Left ventricle myocardium inferior (tissue), 1 donor: ENCODE measurements around the gene APOBEC3B. TPM values are rescaled to one million over a fixed set of nuclear protein-coding genes. Genes with fewer than 3 reads are reported as not detected.
"Not testable (repeated sequence)": the region's sequence is repeated elsewhere in the genome, so short reads cannot be mapped to it uniquely, and the experiment has no call there.

Experiments used
- DNase-seq: peaks from one replicate; pipeline ENCODE4 v3.0.0-alpha.2; 2020
- H3K27ac ChIP-seq: fragments of 200-600 bp; replicated peaks from 2 replicates; pipeline ENCODE4 v1.8.0; 2021
- H3K27me3 ChIP-seq: fragments of 200-600 bp; 2 replicates; pipeline ENCODE4 v1.8.0; 2021; ENCODE audit warnings: low read depth
- H3K36me3 ChIP-seq: fragments of 200-600 bp; 2 replicates; pipeline ENCODE4 v1.8.0; 2021
- H3K4me1 ChIP-seq: fragments of 200-600 bp; 2 replicates; pipeline ENCODE4 v1.8.0; 2021
- H3K4me3 ChIP-seq: fragments of 200-600 bp; 2 replicates; pipeline ENCODE4 v1.8.0; 2021; ENCODE audit warnings: mild to moderate bottlenecking, moderate library complexity
- H3K9me3 ChIP-seq: fragments of 200-600 bp; replicated peaks from 2 replicates; pipeline ENCODE4 v1.8.0; 2021
- intact Hi-C: fragments of 100-400 bp; cut with micrococcal nuclease; formaldehyde crosslinking; loops from one replicate; pipeline ENCODE4 v1.11.0; 2022
- total RNA-seq: library from RNA; stranded (reverse); fragmentation: NEBNext Ultra II Directional; extraction: Animal tissue kit (Norgen Biotek cat#: 25700); gene quantifications from one replicate; pipeline ENCODE4 v1.2.1, GENCODE V29; 2021
- TF ChIP-seq, protein P1 (sequence below): fragments of 200-600 bp; IDR thresholded peaks from 2 replicates; pipeline ENCODE4 v1.8.0; 2021; ENCODE audit warnings: antibody characterized with exemption, mild to moderate bottlenecking, borderline replicate concordance
- donor health status: DM: no; HTN: yes; CAD: no; lungs with severe emphysema.

APOBEC3B gene
- total RNA-seq, 1 donor from 2014 or later: 0.52 TPM

DNA sequence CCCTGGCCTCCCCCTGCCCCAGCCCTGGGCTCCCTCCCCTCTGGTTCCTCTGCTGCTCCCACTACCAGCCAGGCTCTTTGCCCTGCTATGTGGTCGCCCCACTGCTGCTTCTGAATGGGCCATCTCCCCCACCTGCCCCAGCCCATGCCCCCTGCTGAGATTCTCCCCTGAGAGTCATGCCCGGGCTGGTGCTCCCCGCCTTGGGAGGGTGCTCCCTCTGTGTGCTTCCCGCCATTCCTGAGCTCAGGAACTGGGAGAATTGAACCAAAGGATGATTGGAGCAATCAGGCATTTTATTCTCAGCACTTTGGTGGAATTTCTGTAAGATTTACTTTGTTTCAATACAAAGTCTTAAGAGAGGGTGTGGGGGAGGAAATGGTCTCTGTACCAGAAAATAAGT is 45.6 kb downstream of the APOBEC3B start:
- DNase-seq: no peak
- Histone ChIP-seq H3K36me3 (no peaks in the 10 kb centered on the region), H3K4me1 (no peaks in the 10 kb centered on the region), H3K4me3 (no peak overlapping the region), H3K9me3 (no peaks in the 10 kb centered on the region), H3K27ac (no peak overlapping the region), H3K27me3 (no peaks in the 10 kb centered on the region)
- TF ChIP-seq, protein P1, sequence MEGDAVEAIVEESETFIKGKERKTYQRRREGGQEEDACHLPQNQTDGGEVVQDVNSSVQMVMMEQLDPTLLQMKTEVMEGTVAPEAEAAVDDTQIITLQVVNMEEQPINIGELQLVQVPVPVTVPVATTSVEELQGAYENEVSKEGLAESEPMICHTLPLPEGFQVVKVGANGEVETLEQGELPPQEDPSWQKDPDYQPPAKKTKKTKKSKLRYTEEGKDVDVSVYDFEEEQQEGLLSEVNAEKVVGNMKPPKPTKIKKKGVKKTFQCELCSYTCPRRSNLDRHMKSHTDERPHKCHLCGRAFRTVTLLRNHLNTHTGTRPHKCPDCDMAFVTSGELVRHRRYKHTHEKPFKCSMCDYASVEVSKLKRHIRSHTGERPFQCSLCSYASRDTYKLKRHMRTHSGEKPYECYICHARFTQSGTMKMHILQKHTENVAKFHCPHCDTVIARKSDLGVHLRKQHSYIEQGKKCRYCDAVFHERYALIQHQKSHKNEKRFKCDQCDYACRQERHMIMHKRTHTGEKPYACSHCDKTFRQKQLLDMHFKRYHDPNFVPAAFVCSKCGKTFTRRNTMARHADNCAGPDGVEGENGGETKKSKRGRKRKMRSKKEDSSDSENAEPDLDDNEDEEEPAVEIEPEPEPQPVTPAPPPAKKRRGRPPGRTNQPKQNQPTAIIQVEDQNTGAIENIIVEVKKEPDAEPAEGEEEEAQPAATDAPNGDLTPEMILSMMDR: no peak
- intact Hi-C loops: no loop called here

DNA sequence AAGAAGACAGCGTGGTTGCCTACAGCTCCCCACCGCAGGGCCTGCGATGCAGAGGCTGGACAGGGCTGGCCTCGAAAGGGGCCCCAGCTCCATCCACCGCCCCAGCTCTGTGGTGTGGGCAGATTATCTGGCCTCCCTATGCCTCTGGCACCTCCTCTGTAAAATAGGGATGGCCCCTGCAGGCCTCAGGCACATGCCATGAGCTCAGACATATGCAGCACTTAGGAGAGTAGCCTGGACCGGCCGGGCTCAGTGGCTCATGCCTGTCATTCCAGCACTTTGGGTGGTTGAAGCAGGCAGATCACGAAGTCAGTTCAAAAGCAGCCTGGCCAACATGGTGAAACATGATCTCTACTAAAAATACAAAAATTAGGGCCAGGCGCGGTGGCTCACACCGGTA is 46.1 kb downstream of the APOBEC3B start:
- H3K27ac ChIP-seq: no peak overlapping the region
- H3K9me3 ChIP-seq: no peaks in the 10 kb centered on the region
- TF ChIP-seq, protein P1: no peak
- no peaks in the 10 kb centered on the region for H3K27me3 ChIP-seq
- intact Hi-C loops: no loop called here
- no peaks in the 10 kb centered on the region for H3K36me3 ChIP-seq
- DNase-seq: no peak
- H3K4me1 ChIP-seq: no peaks in the 10 kb centered on the region
- no peak overlapping the region for H3K4me3 ChIP-seq

DNA sequence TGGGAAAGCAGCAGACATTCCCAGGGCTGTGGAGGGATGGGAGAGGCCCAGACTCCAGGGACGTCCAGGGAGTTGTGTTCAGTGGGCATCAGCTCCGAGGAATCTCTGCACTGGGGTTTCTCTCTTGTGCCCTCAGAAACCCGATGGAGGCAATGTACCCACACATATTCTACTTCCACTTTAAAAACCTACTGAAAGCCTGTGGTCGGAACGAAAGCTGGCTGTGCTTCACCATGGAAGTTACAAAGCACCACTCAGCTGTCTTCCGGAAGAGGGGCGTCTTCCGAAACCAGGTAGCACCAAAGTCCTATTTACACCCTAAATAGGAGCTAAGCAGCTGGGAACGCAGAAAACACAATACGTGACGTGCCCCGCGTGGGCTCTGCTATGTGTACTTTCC is 47.1 kb downstream of the APOBEC3B start:
- H3K4me3 ChIP-seq: no peak overlapping the region
- no peaks in the 10 kb centered on the region for H3K9me3 ChIP-seq
- intact Hi-C loops: no loop called here
- TF ChIP-seq, protein P1: no peak
- no peaks in the 10 kb centered on the region for H3K4me1 ChIP-seq
- DNase-seq: no peak
- H3K36me3 ChIP-seq: no peaks in the 10 kb centered on the region
- no peak overlapping the region for H3K27ac ChIP-seq
- no peaks in the 10 kb centered on the region for H3K27me3 ChIP-seq

DNA sequence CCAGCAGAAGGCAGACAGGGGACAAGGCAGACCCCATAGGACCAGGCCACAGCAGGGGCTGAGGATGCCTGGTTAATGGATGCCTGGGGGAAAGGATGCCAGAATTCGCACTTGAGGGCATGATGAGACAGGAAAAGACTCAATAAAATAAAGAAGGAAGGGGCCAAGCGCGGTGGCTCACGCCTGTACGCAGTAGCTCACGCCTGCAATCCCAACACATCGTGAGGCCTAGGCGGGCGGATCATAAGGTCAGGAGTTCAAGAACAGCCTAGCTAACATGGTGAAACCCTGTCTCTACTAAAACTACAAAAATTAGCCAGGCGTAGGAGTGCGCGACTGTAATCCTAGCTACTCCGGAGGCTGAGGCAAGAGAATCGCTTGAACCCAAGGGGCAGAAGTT is 48.6 kb downstream of the APOBEC3B start:
- Histone ChIP-seq H3K27me3 (no peaks in the 10 kb centered on the region), H3K36me3 (no peaks in the 10 kb centered on the region), H3K27ac (no peak overlapping the region), H3K4me3 (no peak overlapping the region), H3K9me3 (no peaks in the 10 kb centered on the region), H3K4me1 (no peaks in the 10 kb centered on the region)
- DNase-seq: no peak
- TF ChIP-seq, protein P1: no peak
- intact Hi-C loops: no loop called here

DNA sequence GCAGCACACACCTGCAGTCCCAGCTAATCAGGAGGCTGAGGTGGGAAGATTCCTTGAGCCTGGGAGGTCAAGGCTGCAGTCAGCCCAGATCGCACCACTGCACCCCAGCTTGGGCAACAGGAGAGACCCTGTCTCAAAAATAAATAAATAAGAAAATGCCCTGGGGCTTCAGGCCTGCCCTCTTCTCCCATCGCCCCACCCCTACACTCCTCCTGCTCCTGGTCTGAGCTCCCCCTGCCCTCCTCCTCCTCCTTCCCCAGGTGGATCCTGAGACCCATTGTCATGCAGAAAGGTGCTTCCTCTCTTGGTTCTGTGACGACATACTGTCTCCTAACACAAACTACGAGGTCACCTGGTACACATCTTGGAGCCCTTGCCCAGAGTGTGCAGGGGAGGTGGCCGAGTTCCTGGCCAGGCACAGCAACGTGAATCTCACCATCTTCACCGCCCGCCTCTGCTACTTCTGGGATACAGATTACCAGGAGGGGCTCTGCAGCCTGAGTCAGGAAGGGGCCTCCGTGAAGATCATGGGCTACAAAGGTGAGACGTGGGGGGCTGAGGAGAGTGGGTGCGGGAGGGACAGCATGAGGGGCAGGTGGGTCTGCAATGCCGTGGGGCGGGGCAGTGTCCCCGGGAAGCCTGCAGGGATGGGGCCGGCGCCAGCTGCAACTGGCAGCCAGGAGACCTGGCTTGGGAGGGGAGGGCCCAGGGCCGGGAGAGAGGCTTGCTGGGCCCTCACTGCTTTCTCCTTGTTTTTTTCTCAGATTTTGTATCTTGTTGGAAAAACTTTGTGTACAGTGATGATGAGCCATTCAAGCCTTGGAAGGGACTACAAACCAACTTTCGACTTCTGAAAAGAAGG is 49.5 kb downstream of the APOBEC3B start:
- H3K36me3 ChIP-seq, H3K4me3 ChIP-seq, H3K27ac ChIP-seq, H3K4me1 ChIP-seq, H3K9me3 ChIP-seq, intact Hi-C loops, H3K27me3 ChIP-seq, DNase-seq: not testable (repeated sequence)

DNA sequence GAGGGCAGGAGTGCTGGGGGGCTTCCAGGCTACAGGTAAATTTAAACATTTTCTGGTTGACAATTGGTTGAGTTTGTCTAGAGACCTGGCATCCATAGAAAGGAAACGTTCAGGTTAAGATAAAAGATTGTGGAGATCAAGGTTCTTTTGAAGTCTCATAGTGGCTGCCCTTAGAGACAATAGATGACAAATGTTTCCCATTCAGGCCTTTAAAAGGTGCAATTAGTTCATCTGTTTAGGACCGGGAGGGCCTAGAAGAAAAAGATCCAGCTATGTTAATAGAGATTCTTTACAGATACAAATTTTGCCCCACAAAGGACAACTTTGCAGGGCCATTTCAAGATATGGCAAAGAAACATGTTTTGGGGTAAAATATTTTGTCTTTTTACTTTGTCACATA is 54.9 kb downstream of the APOBEC3B start:
- H3K4me1 ChIP-seq: peaks cover 17% of the 10 kb centered on the region
- H3K27me3 ChIP-seq, intact Hi-C loops, H3K4me3 ChIP-seq, DNase-seq, H3K36me3 ChIP-seq, H3K27ac ChIP-seq, H3K9me3 ChIP-seq: not testable (repeated sequence)
